Measurements from ENCODE around the gene SF3B6.

- TF ChIP-seq POLR2A (IDR thresholded peaks at IDR 0.05) = no peak
- no peak for TF ChIP-seq CTCF (IDR thresholded peaks at IDR 0.05)
These were observed 2.3 kb downstream of the SF3B6 start for GRCh38 chr2:24073816-24074215.
